ENCODE data around the gene EPB41L5. TPM values are rescaled to one million over a fixed set of nuclear protein-coding genes. Genes with fewer than 3 reads are reported as not detected.

EPB41L5 gene
- total RNA-seq, 1 experiment from 2014 or later = 34.9 TPM

GRCh38 chr2:120223034-120223912 is 210.4 kb downstream of the EPB41L5 start, which contains the start of gene TMEM185B (continued):
- TF ChIP-seq HMGXB4 (CRISPR knock-in tag; IDR thresholded peaks at IDR 0.05) (peak; percentile 98), RORB (CRISPR knock-in tag; IDR thresholded peaks at IDR 0.05) (no peak), FOXP1 (CRISPR knock-in tag; IDR thresholded peaks at IDR 0.05; ENCODE audit: borderline replicate concordance) (peak; percentile 100), ZNF396 (CRISPR knock-in tag; IDR thresholded peaks at IDR 0.05; ENCODE audit: borderline replicate concordance) (no peak), ELF4 (CRISPR knock-in tag; IDR thresholded peaks at IDR 0.05; ENCODE audit: low read depth) (peak; percentile 99), ZBTB21 (CRISPR knock-in tag; IDR thresholded peaks at IDR 0.05; ENCODE audit: borderline replicate concordance) (peak; percentile 95), USF2 (CRISPR knock-in tag; IDR thresholded peaks at IDR 0.05) (peak; percentile 99), SOX15 (CRISPR knock-in tag; IDR thresholded peaks at IDR 0.05) (no peak), GABPB1 (CRISPR knock-in tag; IDR thresholded peaks at IDR 0.05) (0 out of 2 replicates have a peak, but pooled peaks have one; percentile 6), GTF2I (CRISPR knock-in tag; conservative IDR thresholded peaks at IDR 0.05) (no peak), ZNF317 (CRISPR knock-in tag; IDR thresholded peaks at IDR 0.05; ENCODE audit: borderline replicate concordance, low read depth) (peak; percentile 85), SP1 (CRISPR knock-in tag; conservative IDR thresholded peaks at IDR 0.05) (peak; percentile 86), TEAD1 (CRISPR knock-in tag; IDR thresholded peaks at IDR 0.05) (peak; percentile 99), AR (CRISPR knock-in tag; IDR thresholded peaks at IDR 0.05) (no peak), CBFB (CRISPR knock-in tag; IDR thresholded peaks at IDR 0.05; ENCODE audit: low read depth) (peak; percentile 99), IRF2 (CRISPR knock-in tag; IDR thresholded peaks at IDR 0.05; ENCODE audit: borderline replicate concordance, low read depth) (peak; percentile 94)
- TF ChIP-seq, protein P1, sequence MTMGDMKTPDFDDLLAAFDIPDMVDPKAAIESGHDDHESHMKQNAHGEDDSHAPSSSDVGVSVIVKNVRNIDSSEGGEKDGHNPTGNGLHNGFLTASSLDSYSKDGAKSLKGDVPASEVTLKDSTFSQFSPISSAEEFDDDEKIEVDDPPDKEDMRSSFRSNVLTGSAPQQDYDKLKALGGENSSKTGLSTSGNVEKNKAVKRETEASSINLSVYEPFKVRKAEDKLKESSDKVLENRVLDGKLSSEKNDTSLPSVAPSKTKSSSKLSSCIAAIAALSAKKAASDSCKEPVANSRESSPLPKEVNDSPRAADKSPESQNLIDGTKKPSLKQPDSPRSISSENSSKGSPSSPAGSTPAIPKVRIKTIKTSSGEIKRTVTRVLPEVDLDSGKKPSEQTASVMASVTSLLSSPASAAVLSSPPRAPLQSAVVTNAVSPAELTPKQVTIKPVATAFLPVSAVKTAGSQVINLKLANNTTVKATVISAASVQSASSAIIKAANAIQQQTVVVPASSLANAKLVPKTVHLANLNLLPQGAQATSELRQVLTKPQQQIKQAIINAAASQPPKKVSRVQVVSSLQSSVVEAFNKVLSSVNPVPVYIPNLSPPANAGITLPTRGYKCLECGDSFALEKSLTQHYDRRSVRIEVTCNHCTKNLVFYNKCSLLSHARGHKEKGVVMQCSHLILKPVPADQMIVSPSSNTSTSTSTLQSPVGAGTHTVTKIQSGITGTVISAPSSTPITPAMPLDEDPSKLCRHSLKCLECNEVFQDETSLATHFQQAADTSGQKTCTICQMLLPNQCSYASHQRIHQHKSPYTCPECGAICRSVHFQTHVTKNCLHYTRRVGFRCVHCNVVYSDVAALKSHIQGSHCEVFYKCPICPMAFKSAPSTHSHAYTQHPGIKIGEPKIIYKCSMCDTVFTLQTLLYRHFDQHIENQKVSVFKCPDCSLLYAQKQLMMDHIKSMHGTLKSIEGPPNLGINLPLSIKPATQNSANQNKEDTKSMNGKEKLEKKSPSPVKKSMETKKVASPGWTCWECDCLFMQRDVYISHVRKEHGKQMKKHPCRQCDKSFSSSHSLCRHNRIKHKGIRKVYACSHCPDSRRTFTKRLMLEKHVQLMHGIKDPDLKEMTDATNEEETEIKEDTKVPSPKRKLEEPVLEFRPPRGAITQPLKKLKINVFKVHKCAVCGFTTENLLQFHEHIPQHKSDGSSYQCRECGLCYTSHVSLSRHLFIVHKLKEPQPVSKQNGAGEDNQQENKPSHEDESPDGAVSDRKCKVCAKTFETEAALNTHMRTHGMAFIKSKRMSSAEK (CRISPR knock-in tag; IDR thresholded peaks at IDR 0.05; ENCODE audit: borderline replicate concordance) = peak; percentile 85; the same call in 1 of the 2 replicates
- TF ChIP-seq, protein P2, sequence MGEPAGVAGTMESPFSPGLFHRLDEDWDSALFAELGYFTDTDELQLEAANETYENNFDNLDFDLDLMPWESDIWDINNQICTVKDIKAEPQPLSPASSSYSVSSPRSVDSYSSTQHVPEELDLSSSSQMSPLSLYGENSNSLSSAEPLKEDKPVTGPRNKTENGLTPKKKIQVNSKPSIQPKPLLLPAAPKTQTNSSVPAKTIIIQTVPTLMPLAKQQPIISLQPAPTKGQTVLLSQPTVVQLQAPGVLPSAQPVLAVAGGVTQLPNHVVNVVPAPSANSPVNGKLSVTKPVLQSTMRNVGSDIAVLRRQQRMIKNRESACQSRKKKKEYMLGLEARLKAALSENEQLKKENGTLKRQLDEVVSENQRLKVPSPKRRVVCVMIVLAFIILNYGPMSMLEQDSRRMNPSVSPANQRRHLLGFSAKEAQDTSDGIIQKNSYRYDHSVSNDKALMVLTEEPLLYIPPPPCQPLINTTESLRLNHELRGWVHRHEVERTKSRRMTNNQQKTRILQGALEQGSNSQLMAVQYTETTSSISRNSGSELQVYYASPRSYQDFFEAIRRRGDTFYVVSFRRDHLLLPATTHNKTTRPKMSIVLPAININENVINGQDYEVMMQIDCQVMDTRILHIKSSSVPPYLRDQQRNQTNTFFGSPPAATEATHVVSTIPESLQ (CRISPR knock-in tag; IDR thresholded peaks at IDR 0.05) = no peak
- TF ChIP-seq, protein P3, sequence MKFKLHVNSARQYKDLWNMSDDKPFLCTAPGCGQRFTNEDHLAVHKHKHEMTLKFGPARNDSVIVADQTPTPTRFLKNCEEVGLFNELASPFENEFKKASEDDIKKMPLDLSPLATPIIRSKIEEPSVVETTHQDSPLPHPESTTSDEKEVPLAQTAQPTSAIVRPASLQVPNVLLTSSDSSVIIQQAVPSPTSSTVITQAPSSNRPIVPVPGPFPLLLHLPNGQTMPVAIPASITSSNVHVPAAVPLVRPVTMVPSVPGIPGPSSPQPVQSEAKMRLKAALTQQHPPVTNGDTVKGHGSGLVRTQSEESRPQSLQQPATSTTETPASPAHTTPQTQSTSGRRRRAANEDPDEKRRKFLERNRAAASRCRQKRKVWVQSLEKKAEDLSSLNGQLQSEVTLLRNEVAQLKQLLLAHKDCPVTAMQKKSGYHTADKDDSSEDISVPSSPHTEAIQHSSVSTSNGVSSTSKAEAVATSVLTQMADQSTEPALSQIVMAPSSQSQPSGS (CRISPR knock-in tag; IDR thresholded peaks at IDR 0.05; ENCODE audit: borderline replicate concordance, low read depth) = peak; percentile 79
- TF ChIP-seq, protein P4, sequence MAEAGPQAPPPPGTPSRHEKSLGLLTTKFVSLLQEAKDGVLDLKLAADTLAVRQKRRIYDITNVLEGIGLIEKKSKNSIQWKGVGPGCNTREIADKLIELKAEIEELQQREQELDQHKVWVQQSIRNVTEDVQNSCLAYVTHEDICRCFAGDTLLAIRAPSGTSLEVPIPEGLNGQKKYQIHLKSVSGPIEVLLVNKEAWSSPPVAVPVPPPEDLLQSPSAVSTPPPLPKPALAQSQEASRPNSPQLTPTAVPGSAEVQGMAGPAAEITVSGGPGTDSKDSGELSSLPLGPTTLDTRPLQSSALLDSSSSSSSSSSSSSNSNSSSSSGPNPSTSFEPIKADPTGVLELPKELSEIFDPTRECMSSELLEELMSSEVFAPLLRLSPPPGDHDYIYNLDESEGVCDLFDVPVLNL (CRISPR knock-in tag; IDR thresholded peaks at IDR 0.05; ENCODE audit: borderline replicate concordance, low read depth) = peak; percentile 93
- TF ChIP-seq, protein P5, sequence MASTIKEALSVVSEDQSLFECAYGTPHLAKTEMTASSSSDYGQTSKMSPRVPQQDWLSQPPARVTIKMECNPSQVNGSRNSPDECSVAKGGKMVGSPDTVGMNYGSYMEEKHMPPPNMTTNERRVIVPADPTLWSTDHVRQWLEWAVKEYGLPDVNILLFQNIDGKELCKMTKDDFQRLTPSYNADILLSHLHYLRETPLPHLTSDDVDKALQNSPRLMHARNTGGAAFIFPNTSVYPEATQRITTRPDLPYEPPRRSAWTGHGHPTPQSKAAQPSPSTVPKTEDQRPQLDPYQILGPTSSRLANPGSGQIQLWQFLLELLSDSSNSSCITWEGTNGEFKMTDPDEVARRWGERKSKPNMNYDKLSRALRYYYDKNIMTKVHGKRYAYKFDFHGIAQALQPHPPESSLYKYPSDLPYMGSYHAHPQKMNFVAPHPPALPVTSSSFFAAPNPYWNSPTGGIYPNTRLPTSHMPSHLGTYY (CRISPR knock-in tag; IDR thresholded peaks at IDR 0.05) = no peak
